Ovary (tissue), 9 donors: ENCODE measurements around the gene INPP5A. TPM values are rescaled to one million over a fixed set of nuclear protein-coding genes. Genes with fewer than 3 reads are reported as not detected.

Experiments
- DNase-seq, 5 donors: peaks; one replicate each; pipeline ENCODE4 v3.0.0-alpha.2; 2019 to 2020
- H3K27ac ChIP-seq, 2 donors: fragments of 200-600 bp; one replicate each; pipeline versions ENCODE4 v1.5.1 to v1.8.0; 2019 to 2022
- H3K27me3 ChIP-seq: fragments of 200-600 bp; one replicate; pipeline ENCODE4 v1.8.0; 2022
- H3K36me3 ChIP-seq: fragments of 200-600 bp; sonication (generic); one replicate; pipeline ENCODE4 v1.5.1; 2019
- H3K4me1 ChIP-seq: one replicate; pipeline ENCODE4 v1.8.1; 2013; ENCODE audit warnings: mild to moderate bottlenecking, moderate library complexity; ENCODE audit not compliant: insufficient read depth
- H3K4me3 ChIP-seq: fragments of 200-600 bp; sonication (generic); one replicate; pipeline ENCODE4 v1.5.1; 2017
- H3K9me3 ChIP-seq, 2 donors: fragments of 200-600 bp in 1 of 2; sonication (generic) in 1 of 2; one replicate each; pipeline versions ENCODE4 v1.5.1 to v1.8.1; 2013 to 2019; ENCODE audit warnings: mild to moderate bottlenecking in 1 of 2, moderate library complexity in 1 of 2
- CTCF ChIP-seq, 3 donors: fragments of 450-650 bp in 2 of 3; fragments of 200-600 bp in 1 of 3; IDR thresholded peaks; one replicate each; pipeline versions ENCODE4 v1.5.1 to v1.8.0; 2016 to 2022; ENCODE audit warnings: antibody characterized with exemption in 3 of 3, mild to moderate bottlenecking in 1 of 3
- EP300 ChIP-seq: sonication (generic); formaldehyde crosslinking; IDR thresholded peaks from one replicate; pipeline ENCODE4 v1.6.1; 2017; ENCODE audit warnings: antibody characterized with exemption
- POLR2A ChIP-seq: fragments of 450-650 bp; IDR thresholded peaks from one replicate; pipeline ENCODE4 v1.6.1; 2017; ENCODE audit warnings: antibody characterized with exemption, mild to moderate bottlenecking, moderate library complexity
- WGBS, 3 donors: extraction: QIAGEN DNeasy Blood & Tissue Kit in 1 of 3; methylation state at CpG; one replicate each; pipeline versions ENCODE4 v1.1.5 to v1.1.7; 2013 to 2017; 5-methylcytosine and 5-hydroxymethylcytosine counted together
- intact Hi-C, 4 donors: fragments of 100-400 bp; cut with DNase I; formaldehyde crosslinking; loops; one replicate each; pipeline versions ENCODE4 v1.11.0 to v1.15.1; 2022 to 2023
- polyA plus RNA-seq, 2 donors: library from polyadenylated mRNA; stranded (reverse); fragments of 200-250 nt in 1 of 2; fragments of 350-450 nt in 1 of 2; fragmentation: Illumina TruSeq in 1 of 2; extraction: RNeasy Lipid Tissue Mini Kit (QIAGEN cat#74804) in 1 of 2; gene quantifications; one replicate each; pipeline ENCODE4 v1.2.3, GENCODE V29; 2013 to 2014
- total RNA-seq, 7 donors: library from RNA; depleted of rRNA in 2 of 7; stranded (reverse); fragments of >200 nt in 2 of 7; fragmentation: NEBNext Ultra II Directional in 3 of 7; extraction: Animal tissue kit (Norgen Biotek cat#: 25700) in 3 of 7; gene quantifications; one replicate each; pipeline versions ENCODE4 v1.1.0 to v1.2.4, GENCODE V29; 2016 to 2023
- donor health status: DM: no; HTN: no; CAD: no; lungs with moderate emphysema.
- donor health status: DM: no; HTN: no; CAD: no.
- donor health status: Bipolar disorder and iron deficiency.
- donor health status: DM: yes; HTN: yes; CAD: no.
- donor health status: DM: no; HTN: no; CAD: no.
- donor health status: DM: yes; HTN: yes; CAD: no.

INPP5A gene
- total and polyA plus RNA-seq, 9 donors = 19.8 to 41.2 (median 35.3) TPM

- no peaks in the 10 kb centered on the region for H3K36me3 ChIP-seq
- no peaks in the 10 kb centered on the region for H3K9me3 ChIP-seq
- 96 to 98% (median 97%) methylated on average over 15 of the region's 15 CpGs for WGBS, 3 donors
- no peak overlapping the region for H3K27ac ChIP-seq
- DNase-seq = no peak
- H3K4me3 ChIP-seq = no peak overlapping the region
- H3K4me1 ChIP-seq = no peaks in the 10 kb centered on the region
- intact Hi-C loops = no loop called here
- no peaks in the 10 kb centered on the region for H3K27me3 ChIP-seq
- no peak for TF ChIP-seq POLR2A
- TF ChIP-seq CTCF (IDR thresholded peaks at IDR 0.05) = no peak
- no peak for TF ChIP-seq EP300
These were observed 217.7 kb downstream of the INPP5A start for GRCh38 chr10:132755166-132755711.

GRCh38 chr10:132756591-132756990, 219.0 kb downstream of the INPP5A start:
- no peaks in the 10 kb centered on the region for H3K36me3 ChIP-seq
- TF ChIP-seq CTCF (IDR thresholded peaks at IDR 0.05) = no peak
- TF ChIP-seq POLR2A = no peak
- TF ChIP-seq EP300 = no peak
- intact Hi-C loops = no loop called here

GRCh38 chr10:132757171-132757570, 219.6 kb downstream of the INPP5A start:
- 97 to 98% (median 97%) methylated on average over 27 of the region's 27 CpGs for WGBS, 3 donors
- Histone ChIP-seq H3K4me1 (no peaks in the 10 kb centered on the region), H3K27ac (no peak overlapping the region), H3K27me3 (no peaks in the 10 kb centered on the region), H3K4me3 (no peak overlapping the region), H3K9me3 (no peaks in the 10 kb centered on the region), H3K36me3 (no peaks in the 10 kb centered on the region)
- intact Hi-C loops = no loop called here
- TF ChIP-seq EP300 = no peak
- no peak for TF ChIP-seq CTCF (IDR thresholded peaks at IDR 0.05)
- TF ChIP-seq POLR2A = no peak
- DNase-seq = no peak

More at GRCh38 chr10:132756591-132756990, 219.0 kb downstream of the INPP5A start:
- no peak overlapping the region for H3K27ac ChIP-seq
- H3K9me3 ChIP-seq = no peaks in the 10 kb centered on the region
- H3K4me3 ChIP-seq = no peak overlapping the region
- no peaks in the 10 kb centered on the region for H3K4me1 ChIP-seq
- no peaks in the 10 kb centered on the region for H3K27me3 ChIP-seq
- DNase-seq = no peak
- WGBS, 3 donors = 95 to 96% (median 95%) methylated on average over 14 of the region's 14 CpGs

GRCh38 chr10:132758865-132759264, 221.3 kb downstream of the INPP5A start:
- Histone ChIP-seq H3K9me3 (no peaks in the 10 kb centered on the region), H3K36me3 (no peaks in the 10 kb centered on the region), H3K4me3 (no peak overlapping the region), H3K27ac (no peak overlapping the region), H3K4me1 (no peaks in the 10 kb centered on the region), H3K27me3 (no peaks in the 10 kb centered on the region)
- TF ChIP-seq CTCF (IDR thresholded peaks at IDR 0.05) = no peak
- no peak for TF ChIP-seq EP300
- no peak for TF ChIP-seq POLR2A
- 93 to 97% (median 94%) methylated on average over 14 of the region's 14 CpGs for WGBS, 3 donors
- no peak for DNase-seq
- intact Hi-C loops = no loop called here
